ENCODE measurements around the gene TGFBR3. TPM values are rescaled to one million over a fixed set of nuclear protein-coding genes. Genes with fewer than 3 reads are reported as not detected.

Gene TGFBR3
- total RNA-seq, 4 donors from 2014 or later: 87.8 to 388 (median 212) TPM

GRCh38 chr1:91924146-91924545, 38.2 kb upstream of the TGFBR3 start:
- H3K4me1 ChIP-seq: no peaks in the 10 kb centered on the region
- intact Hi-C loops (cut with DNase I; ENCODE audit: low total_unique reads): no loop called here
- TF ChIP-seq, protein P1, sequence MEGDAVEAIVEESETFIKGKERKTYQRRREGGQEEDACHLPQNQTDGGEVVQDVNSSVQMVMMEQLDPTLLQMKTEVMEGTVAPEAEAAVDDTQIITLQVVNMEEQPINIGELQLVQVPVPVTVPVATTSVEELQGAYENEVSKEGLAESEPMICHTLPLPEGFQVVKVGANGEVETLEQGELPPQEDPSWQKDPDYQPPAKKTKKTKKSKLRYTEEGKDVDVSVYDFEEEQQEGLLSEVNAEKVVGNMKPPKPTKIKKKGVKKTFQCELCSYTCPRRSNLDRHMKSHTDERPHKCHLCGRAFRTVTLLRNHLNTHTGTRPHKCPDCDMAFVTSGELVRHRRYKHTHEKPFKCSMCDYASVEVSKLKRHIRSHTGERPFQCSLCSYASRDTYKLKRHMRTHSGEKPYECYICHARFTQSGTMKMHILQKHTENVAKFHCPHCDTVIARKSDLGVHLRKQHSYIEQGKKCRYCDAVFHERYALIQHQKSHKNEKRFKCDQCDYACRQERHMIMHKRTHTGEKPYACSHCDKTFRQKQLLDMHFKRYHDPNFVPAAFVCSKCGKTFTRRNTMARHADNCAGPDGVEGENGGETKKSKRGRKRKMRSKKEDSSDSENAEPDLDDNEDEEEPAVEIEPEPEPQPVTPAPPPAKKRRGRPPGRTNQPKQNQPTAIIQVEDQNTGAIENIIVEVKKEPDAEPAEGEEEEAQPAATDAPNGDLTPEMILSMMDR (IDR thresholded peaks at IDR 0.05): no peak
- no peak for TF ChIP-seq POLR2A (IDR thresholded peaks at IDR 0.05)
- H3K27me3 ChIP-seq: no peaks in the 10 kb centered on the region
- DNase-seq: no peak
- no peak overlapping the region for H3K27ac ChIP-seq
- no peaks in the 10 kb centered on the region for H3K9me3 ChIP-seq
- H3K4me3 ChIP-seq: no peak overlapping the region
- H3K36me3 ChIP-seq: no peaks in the 10 kb centered on the region

GRCh38 chr1:91919962-91920361, 34.0 kb upstream of the TGFBR3 start:
- no peaks in the 10 kb centered on the region for H3K27me3 ChIP-seq
- H3K36me3 ChIP-seq: no peaks in the 10 kb centered on the region
- TF ChIP-seq, protein P1 (IDR thresholded peaks at IDR 0.05): no peak
- no peak for TF ChIP-seq POLR2A (IDR thresholded peaks at IDR 0.05)
- H3K4me3 ChIP-seq: no peak overlapping the region
- H3K4me1 ChIP-seq: no peaks in the 10 kb centered on the region
- no peak for DNase-seq
- H3K9me3 ChIP-seq: no peaks in the 10 kb centered on the region
- intact Hi-C loops (cut with DNase I; ENCODE audit: low total_unique reads): no loop called here
- H3K27ac ChIP-seq: no peak overlapping the region

DNA sequence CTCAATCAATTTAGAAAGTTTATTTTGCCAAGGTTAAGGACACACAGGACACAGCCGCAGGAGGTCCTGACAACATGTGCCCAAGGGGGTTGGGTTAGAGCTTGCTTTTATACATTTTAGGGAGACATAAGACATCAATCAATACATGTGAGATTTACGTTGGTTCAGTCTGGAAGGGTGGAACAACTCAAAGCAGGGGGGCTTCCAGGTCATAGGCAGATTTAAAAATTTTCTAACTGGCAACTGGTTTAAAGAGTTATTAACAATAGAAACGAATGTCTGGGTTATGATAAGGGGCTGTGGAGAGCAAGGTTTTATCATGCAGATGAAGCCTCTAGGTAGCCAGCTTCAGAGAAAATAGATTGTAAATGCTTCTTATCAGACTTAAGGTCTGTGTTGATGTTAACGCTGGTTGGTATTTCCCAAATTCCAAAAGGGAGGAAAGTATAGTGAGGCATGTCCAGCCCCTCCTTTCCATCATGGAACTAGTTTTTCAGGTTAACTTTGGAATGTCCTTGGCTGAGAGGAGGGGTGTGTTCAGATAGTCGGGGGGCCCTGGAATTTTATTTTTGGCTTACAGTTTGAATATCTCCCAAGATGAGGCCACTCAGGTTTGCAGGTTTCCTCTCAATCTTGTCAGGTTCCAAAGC, 31.0 kb upstream of the TGFBR3 start:
- Histone ChIP-seq H3K27ac (no peak overlapping the region), H3K4me3 (no peak overlapping the region), H3K9me3 (no peaks in the 10 kb centered on the region), H3K4me1 (no peaks in the 10 kb centered on the region), H3K36me3 (no peaks in the 10 kb centered on the region), H3K27me3 (no peaks in the 10 kb centered on the region)
- TF ChIP-seq POLR2A (IDR thresholded peaks at IDR 0.05): no peak
- TF ChIP-seq, protein P1 (IDR thresholded peaks at IDR 0.05): no peak
- intact Hi-C loops (cut with DNase I; ENCODE audit: low total_unique reads): no loop called here
- no peak for DNase-seq

GRCh38 chr1:91916046-91916445, 30.1 kb upstream of the TGFBR3 start:
- no peaks in the 10 kb centered on the region for H3K27me3 ChIP-seq
- H3K27ac ChIP-seq: no peak overlapping the region
- H3K9me3 ChIP-seq: no peaks in the 10 kb centered on the region
- intact Hi-C loops (cut with DNase I; ENCODE audit: low total_unique reads): no loop called here
- no peaks in the 10 kb centered on the region for H3K4me1 ChIP-seq
- TF ChIP-seq, protein P1 (IDR thresholded peaks at IDR 0.05): no peak
- no peak for TF ChIP-seq POLR2A (IDR thresholded peaks at IDR 0.05)
- DNase-seq: no peak
- H3K4me3 ChIP-seq: no peak overlapping the region
- no peaks in the 10 kb centered on the region for H3K36me3 ChIP-seq

GRCh38 chr1:91913018-91913417, 27.1 kb upstream of the TGFBR3 start:
- H3K4me1 ChIP-seq: no peaks in the 10 kb centered on the region
- intact Hi-C loops (cut with DNase I; ENCODE audit: low total_unique reads): no loop called here
- no peaks in the 10 kb centered on the region for H3K9me3 ChIP-seq
- no peaks in the 10 kb centered on the region for H3K36me3 ChIP-seq
- H3K27ac ChIP-seq: no peak overlapping the region
- no peak overlapping the region for H3K4me3 ChIP-seq
- H3K27me3 ChIP-seq: no peaks in the 10 kb centered on the region
- TF ChIP-seq POLR2A (IDR thresholded peaks at IDR 0.05): no peak
- DNase-seq: no peak

DNA sequence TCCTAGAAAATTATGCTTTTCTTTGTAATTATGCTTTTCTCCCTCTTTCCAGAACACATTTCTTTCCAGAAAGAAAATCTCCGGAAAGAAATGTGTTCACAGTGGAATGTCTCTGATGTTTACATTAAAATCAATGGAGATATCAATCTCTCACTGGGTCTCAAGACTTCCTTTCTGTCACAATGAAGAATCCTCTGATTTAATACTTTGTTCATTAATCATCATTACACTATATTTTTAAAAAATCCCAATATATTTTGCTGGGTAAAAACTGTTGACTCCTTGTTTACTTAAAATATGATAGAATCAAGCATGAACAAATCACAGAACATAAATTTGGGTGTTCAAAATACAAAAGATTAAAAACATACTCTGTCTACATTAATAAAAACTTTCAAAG, 26.3 kb upstream of the TGFBR3 start:
- Histone ChIP-seq H3K4me3 (no peak overlapping the region), H3K4me1 (no peaks in the 10 kb centered on the region), H3K9me3 (no peaks in the 10 kb centered on the region), H3K36me3 (no peaks in the 10 kb centered on the region), H3K27ac (no peak overlapping the region), H3K27me3 (no peaks in the 10 kb centered on the region)
- TF ChIP-seq POLR2A (IDR thresholded peaks at IDR 0.05): no peak
- no peak for DNase-seq
- intact Hi-C loops (cut with DNase I; ENCODE audit: low total_unique reads): no loop called here
